Renal cortical epithelial cell (primary cell): ENCODE data around the gene CDC45. TPM values are rescaled to one million over a fixed set of nuclear protein-coding genes. Genes with fewer than 3 reads are reported as not detected.

Source experiments
- DNase-seq: peaks from one replicate; pipeline ENCODE4 v3.0.0-alpha.2; 2011; ENCODE audit warnings: low read depth
- total RNA-seq: library from RNA; depleted of rRNA; stranded (reverse); fragments of >200 nt; gene quantifications from 2 replicates; pipeline ENCODE4 v1.2.3, GENCODE V29; 2014

Gene CDC45
- total RNA-seq, 1 donor from 2014 or later = 0.70 TPM

DNA sequence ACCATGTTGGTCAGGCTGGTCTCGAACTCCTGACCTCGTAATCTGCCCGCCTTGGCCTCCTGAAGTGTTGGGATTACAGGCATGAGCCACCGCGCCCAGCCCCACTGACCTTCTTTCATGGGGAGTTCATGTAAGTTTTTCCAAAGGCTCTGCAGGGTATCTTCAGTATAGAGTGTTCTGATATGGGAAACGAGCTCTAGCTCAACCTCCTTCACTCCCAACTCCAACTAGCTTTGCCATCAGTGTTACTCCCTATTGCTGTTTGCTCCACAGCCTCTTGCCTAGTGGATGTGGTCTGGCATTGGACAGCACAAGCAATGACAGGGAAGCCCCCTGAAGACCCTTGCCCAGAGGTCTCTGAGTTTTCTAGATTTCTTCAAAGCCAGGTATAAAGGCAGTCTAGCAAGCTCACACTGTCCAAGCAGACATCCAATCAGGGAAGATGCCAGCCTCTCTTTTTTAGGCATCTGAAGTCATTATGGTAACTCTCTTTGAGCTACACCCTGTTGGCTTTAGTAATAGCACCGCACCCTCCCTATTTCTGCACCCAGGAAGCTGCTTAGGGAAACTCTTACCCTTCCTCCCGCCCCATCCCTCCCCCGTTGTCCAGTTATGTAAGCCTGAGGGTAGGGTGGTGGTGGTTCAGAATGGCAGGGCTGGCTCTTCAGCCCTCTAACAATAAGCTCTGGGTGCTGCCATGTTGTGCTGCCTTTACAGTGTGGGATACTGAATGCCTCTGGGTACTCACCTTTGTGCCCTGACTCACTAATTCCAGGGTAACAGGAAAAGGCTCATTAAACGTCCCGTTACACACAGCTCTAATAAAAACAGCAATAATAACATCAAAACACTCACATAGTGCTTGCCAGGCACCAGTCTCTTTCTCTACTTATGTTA lies 85.9 kb downstream of the CDC45 start:
- peak; percentile 86 for DNase-seq

DNA sequence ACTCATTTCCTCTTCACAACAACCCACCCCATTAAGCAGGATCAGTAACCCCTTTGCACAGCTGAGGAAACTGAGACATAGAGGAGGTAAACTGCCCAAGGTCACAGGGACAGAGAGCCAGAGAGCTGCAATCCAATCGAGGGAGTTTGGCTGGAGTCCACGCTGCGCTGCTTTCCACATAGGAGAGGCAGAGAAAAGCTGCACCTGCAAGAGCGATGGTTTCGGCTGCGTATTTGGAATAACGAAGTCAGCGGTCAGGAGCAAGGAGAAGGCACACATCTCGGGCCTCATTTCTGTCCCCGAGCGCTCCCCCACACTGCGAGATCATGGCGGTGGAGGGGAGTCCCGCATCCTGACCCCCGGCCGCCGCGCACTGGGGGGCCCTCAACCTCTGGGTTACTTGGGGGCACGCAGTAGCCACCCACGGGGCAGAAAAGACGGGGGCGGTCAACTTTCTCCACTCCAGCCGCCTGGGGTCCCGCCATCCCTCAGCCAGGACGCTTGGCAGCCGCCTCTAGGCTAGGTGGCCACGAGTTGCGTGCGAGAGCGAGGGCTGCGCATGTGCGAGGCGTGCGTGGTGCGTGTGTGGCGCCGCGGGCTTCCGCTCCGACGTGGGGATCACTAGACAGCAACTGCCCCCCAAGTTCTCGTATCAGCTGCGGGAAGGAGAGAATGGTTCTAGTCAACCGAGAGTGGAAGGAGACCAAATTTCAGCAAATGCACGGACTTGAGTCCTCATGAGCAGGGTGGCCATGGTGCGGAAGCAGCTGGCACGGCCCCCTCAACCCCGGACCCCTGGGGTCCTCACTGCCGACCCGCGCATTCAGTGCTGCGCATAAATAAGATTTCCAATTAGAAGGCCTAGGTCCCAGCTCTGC lies 86.8 kb downstream of the CDC45 start:
- no peak for DNase-seq

DNA sequence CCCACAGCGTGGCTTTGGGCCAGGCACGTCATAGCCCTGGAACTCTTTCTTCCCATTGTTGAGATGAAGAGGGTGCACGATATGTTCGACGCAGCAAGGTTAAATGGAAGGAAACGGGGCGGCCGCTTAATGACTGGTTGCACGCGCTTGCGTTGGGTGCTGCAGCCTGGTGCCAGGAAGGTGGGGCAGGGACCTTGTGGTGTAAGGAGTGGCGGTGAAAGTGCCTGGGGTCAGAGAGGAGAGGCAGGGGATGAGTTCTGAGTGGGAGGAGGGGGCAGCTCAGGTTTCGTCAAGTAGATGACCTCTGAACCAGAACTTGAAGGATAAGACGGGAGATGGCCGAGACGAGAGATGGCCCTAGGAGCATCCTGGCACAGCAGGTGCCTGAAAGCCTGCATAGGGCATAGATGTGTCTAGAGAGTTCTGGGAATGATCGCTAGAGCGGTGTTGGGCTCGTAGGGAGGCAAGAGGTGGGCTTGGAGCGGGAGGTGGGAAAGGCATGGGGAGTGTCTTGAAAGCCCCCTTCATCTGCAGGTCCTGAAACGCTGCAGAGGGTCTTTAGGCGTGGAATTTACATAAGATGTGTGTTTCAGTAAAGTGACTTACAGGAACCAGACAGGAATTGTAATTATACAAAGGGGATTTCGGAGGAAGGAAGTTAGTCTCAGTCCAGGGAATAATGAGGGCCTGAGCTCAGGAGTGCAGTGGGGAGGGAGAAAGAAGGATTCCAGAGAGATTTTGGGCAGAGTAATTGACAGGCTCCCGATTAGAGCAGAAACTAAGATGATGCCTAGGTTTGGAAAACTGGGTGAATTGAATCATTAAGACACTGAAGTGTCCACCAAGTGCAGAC lies 87.7 kb downstream of the CDC45 start:
- DNase-seq = no peak

DNA sequence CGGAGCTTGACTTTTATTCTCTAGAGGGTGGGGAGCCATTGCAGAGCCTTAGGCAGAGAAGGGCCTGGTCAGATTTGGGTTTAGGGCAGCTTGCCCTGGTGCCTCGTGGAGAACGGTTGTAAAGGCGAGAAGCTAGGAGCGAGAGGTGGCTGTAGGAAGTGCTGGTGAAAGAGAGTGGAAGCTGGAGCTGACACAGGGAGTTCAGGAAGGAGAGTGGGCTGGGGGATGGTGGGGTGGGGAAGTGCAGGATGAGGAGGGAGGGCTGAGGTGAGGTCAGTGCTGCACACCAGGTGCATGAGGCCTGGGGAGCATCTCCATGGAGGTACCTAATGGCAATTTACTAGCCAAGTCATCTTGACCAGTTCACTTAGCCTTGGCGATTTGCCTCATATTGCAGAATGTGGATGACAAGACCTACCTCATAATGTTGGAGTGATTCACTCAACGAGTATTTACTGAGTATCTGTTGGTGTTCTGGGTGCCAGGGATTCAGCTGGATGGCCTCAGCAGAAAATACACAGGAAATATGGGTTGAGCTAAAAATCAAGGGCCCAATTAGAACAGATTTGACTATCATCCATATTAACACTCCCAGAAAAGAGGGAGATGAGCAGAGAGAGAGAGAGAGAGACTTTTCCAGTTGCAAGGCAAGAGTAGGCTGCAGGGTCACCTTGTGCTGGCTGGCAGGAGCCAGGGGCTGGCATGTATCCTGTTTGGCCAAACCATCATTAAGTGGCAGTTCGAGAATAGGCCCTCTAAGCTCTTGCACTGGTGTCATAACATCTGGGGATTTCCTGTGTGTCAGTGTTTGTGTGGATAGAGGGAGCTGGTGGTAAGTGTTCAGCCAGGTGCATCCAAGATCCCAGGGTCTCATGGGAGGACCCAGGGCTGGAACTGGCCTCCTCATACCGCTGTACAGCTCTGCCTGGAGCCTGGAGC lies 88.9 kb downstream of the CDC45 start:
- DNase-seq = peak; percentile 67

DNA sequence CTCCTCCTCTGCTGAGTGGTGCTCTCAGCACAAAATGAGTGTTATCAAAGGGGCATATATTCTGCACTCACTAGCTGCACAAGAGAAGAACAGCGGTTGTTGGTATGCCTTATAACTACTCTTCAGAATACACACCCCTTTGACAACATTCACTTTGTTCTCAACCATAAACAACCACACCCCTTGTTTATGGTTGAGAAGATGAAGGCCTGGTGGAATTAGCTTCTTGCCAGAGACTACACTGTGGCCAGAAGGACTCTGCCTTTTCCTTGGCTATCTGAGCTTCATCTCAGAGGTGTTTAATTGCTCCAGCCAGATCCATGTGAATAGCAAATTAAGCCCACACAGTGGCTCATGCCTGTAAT lies 89.5 kb downstream of the CDC45 start:
- no peak for DNase-seq

DNA sequence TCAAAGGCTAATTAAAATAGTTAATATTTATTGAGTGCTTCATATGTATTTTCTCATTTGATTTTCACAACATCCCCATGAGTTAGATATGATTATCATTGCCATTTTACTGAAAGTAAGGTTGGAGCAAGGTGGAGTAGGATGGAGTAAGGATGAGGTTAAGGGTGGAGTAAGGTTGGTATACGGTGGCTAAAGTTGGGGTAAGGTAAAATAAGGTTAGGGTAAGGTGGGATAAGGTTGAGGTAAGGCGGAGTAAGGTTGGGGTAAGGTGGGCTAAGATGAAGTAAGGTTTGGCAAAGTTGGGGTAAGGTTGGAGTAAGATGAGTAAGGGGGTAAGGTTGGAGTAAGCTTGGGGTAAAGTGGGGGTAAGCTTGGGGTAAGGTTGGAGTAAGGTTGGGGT lies 90.3 kb downstream of the CDC45 start:
- DNase-seq = no peak

Other genes with a start within 250 kb of the CDC45 start
- gene CLTCL1, start 188.2 kb upstream of the CDC45 start, total RNA-seq = 9.4 and 24.5 TPM in 2 replicates
- 21.2 and 41.5 TPM in 2 replicates for gene HIRA, start 48.2 kb upstream of the CDC45 start, total RNA-seq
- gene MRPL40, start 47.4 kb upstream of the CDC45 start, total RNA-seq = 29.5 and 50.4 TPM in 2 replicates
- 21.2 and 38.2 TPM in 2 replicates for gene C22orf39, start 32.2 kb upstream of the CDC45 start, total RNA-seq
- gene UFD1, start 727 bp upstream of the CDC45 start, total RNA-seq = 44.9 and 84.4 TPM in 2 replicates
- 1.3 and 1.9 TPM in 2 replicates for gene CLDN5, start 44.5 kb downstream of the CDC45 start, total RNA-seq
- 0.35 and 1.1 TPM in 2 replicates for gene SEPTIN5, start 234.6 kb downstream of the CDC45 start, total RNA-seq
- not detected in 2 replicates for gene GP1BB, start 243.6 kb downstream of the CDC45 start, total RNA-seq